Tongue (tissue), 2 donors: ENCODE results near the gene FCMR. TPM values are rescaled to one million over a fixed set of nuclear protein-coding genes. Genes with fewer than 3 reads are reported as not detected.

Experiments used
- DNase-seq: peaks from one replicate; pipeline ENCODE4 v3.0.0-alpha.2; 2015
- total RNA-seq: library from RNA; depleted of rRNA; stranded (reverse); fragments of >200 nt; gene quantifications from one replicate; pipeline ENCODE4 v1.2.3, GENCODE V29; 2014

Gene FCMR
- total RNA-seq, 1 donor from 2014 or later: 4.4 TPM

- no peak for DNase-seq
Measured at GRCh38 chr1:206899717-206900116, 22.0 kb downstream of the FCMR start.

- DNase-seq: no peak
Measured at GRCh38 chr1:206898915-206899431, 22.8 kb downstream of the FCMR start.

- no peak for DNase-seq
Measured at GRCh38 chr1:206898089-206898914, 23.4 kb downstream of the FCMR start.

- DNase-seq: no peak
Measured at GRCh38 chr1:206897175-206897574, 24.6 kb downstream of the FCMR start, which contains the start of gene IL24. Gene IL24, plus strand, starts transcription at chr1:206897443. Its CDS starts 390 bp downstream, at chr1:206897833.

- DNase-seq: no peak
Measured at GRCh38 chr1:206896261-206896660, 25.5 kb downstream of the FCMR start.

GRCh38 chr1:206895837-206896242, 25.9 kb downstream of the FCMR start:
- peak; percentile 29 for DNase-seq

GRCh38 chr1:206895325-206895724, 26.4 kb downstream of the FCMR start:
- DNase-seq: peak; percentile 31

- no peak for DNase-seq
Measured at GRCh38 chr1:206893380-206893779, 28.4 kb downstream of the FCMR start.

- no peak for DNase-seq
Measured at GRCh38 chr1:206892351-206892984, 29.3 kb downstream of the FCMR start.

GRCh38 chr1:206891412-206891811, 30.3 kb downstream of the FCMR start:
- no peak for DNase-seq

GRCh38 chr1:206890125-206891060, 31.3 kb downstream of the FCMR start:
- no peak for DNase-seq

- no peak for DNase-seq
Measured at GRCh38 chr1:206887701-206888100, 34.0 kb downstream of the FCMR start.

GRCh38 chr1:206886831-206887230, 34.9 kb downstream of the FCMR start:
- no peak for DNase-seq

GRCh38 chr1:206885341-206886060, 36.2 kb downstream of the FCMR start:
- no peak for DNase-seq

- DNase-seq: no peak
Measured at GRCh38 chr1:206883876-206884275, 37.9 kb downstream of the FCMR start.

- DNase-seq: no peak
Measured at GRCh38 chr1:206883160-206883559, 38.6 kb downstream of the FCMR start.

- no peak for DNase-seq
Measured at GRCh38 chr1:206882555-206882954, 39.2 kb downstream of the FCMR start.

- no peak for DNase-seq
Measured at GRCh38 chr1:206880314-206880713, 41.4 kb downstream of the FCMR start.

GRCh38 chr1:206878456-206878855, 43.3 kb downstream of the FCMR start:
- DNase-seq: no peak

GRCh38 chr1:206875752-206876377, 45.9 kb downstream of the FCMR start:
- DNase-seq: no peak

GRCh38 chr1:206873603-206874188, 48.0 kb downstream of the FCMR start:
- no peak for DNase-seq
